Measurements from ENCODE around the gene SH3RF3. TPM values are rescaled to one million over a fixed set of nuclear protein-coding genes. Genes with fewer than 3 reads are reported as not detected.

Gene SH3RF3
- polyA plus RNA-seq, 1 donor (not counting 4 experiments of a cell fraction or from before 2014, with no cell fraction given): 0.08 TPM

- H3K27ac ChIP-seq (ENCODE audit: control insufficient read depth, insufficient read depth, low read length): no peak overlapping the region
- no peaks in the 10 kb centered on the region for H3K9me3 ChIP-seq (ENCODE audit: control insufficient read depth, low read depth, low read length)
- no peaks in the 10 kb centered on the region for H4K20me1 ChIP-seq (ENCODE audit: control insufficient read depth, extremely low read depth, insufficient read depth, low read length)
- H3K9ac ChIP-seq (ENCODE audit: control insufficient read depth, extremely low read depth, insufficient read depth, low read length): no peak overlapping the region
- dilution Hi-C loops (cut with MboI; ENCODE audit: extremely low pct_ligation_motif_present, low sequenced_read_pairs): no loop called here
- TF ChIP-seq, protein P1, sequence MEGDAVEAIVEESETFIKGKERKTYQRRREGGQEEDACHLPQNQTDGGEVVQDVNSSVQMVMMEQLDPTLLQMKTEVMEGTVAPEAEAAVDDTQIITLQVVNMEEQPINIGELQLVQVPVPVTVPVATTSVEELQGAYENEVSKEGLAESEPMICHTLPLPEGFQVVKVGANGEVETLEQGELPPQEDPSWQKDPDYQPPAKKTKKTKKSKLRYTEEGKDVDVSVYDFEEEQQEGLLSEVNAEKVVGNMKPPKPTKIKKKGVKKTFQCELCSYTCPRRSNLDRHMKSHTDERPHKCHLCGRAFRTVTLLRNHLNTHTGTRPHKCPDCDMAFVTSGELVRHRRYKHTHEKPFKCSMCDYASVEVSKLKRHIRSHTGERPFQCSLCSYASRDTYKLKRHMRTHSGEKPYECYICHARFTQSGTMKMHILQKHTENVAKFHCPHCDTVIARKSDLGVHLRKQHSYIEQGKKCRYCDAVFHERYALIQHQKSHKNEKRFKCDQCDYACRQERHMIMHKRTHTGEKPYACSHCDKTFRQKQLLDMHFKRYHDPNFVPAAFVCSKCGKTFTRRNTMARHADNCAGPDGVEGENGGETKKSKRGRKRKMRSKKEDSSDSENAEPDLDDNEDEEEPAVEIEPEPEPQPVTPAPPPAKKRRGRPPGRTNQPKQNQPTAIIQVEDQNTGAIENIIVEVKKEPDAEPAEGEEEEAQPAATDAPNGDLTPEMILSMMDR (optimal IDR thresholded peaks at IDR 0.05 in 1 of 3, IDR thresholded peaks at IDR 0.05 in 1 of 3, conservative IDR thresholded peaks at IDR 0.05 in 1 of 3; ENCODE audit: extremely low read depth in 1 of 3, insufficient read depth in 2 of 3, low read length in 3 of 3): no peak
- no peak for TF ChIP-seq EZH2 (IDR thresholded peaks at IDR 0.05; ENCODE audit: low read length)
- H3K4me2 ChIP-seq (ENCODE audit: control insufficient read depth, extremely low read depth, insufficient read depth, low read depth, low read length): no peak overlapping the region
- H2AFZ ChIP-seq (ENCODE audit: control insufficient read depth, low read length): no peak overlapping the region
- no peaks in the 10 kb centered on the region for H3K36me3 ChIP-seq (ENCODE audit: control insufficient read depth in 2 of 2, extremely low read depth in 1 of 2, insufficient read depth in 2 of 2, low read length in 2 of 2)
- no peak for DNase-seq (ENCODE audit: low read depth, low spot score)
- FAIRE-seq: no peak
- H3K4me3 ChIP-seq (ENCODE audit: control insufficient read depth in 2 of 3, extremely low read depth in 1 of 3, insufficient read depth in 2 of 3, low read depth in 1 of 3, low read length in 3 of 3): no peak overlapping the region
- peaks cover 28% of the 10 kb centered on the region for H3K27me3 ChIP-seq (ENCODE audit: control insufficient read depth, extremely low read depth, insufficient read depth, low read length)
- no peaks in the 10 kb centered on the region for H3K9me1 ChIP-seq (ENCODE audit: control insufficient read depth, extremely low read depth, insufficient read depth, low read length)
- H3K79me2 ChIP-seq (ENCODE audit: control insufficient read depth, insufficient read depth, low read length): no peaks in the 10 kb centered on the region
- no peaks in the 10 kb centered on the region for H3K4me1 ChIP-seq (ENCODE audit: control insufficient read depth, extremely low read depth, insufficient read depth, low read length)
These were observed 298.7 kb downstream of the SH3RF3 start for GRCh38 chr2:109427661-109428091.

GRCh38 chr2:109428281-109428680, 299.3 kb downstream of the SH3RF3 start:
- Histone ChIP-seq H3K27ac (ENCODE audit: control insufficient read depth, insufficient read depth, low read length) (no peak overlapping the region), H3K4me3 (ENCODE audit: control insufficient read depth in 2 of 3, extremely low read depth in 1 of 3, insufficient read depth in 2 of 3, low read depth in 1 of 3, low read length in 3 of 3) (no peak overlapping the region), H3K9me1 (ENCODE audit: control insufficient read depth, extremely low read depth, insufficient read depth, low read length) (no peaks in the 10 kb centered on the region), H3K4me2 (ENCODE audit: control insufficient read depth, extremely low read depth, insufficient read depth, low read depth, low read length) (no peak overlapping the region), H3K79me2 (ENCODE audit: control insufficient read depth, insufficient read depth, low read length) (no peaks in the 10 kb centered on the region), H3K9ac (ENCODE audit: control insufficient read depth, extremely low read depth, insufficient read depth, low read length) (no peak overlapping the region), H4K20me1 (ENCODE audit: control insufficient read depth, extremely low read depth, insufficient read depth, low read length) (no peaks in the 10 kb centered on the region), H3K36me3 (ENCODE audit: control insufficient read depth in 2 of 2, extremely low read depth in 1 of 2, insufficient read depth in 2 of 2, low read length in 2 of 2) (no peaks in the 10 kb centered on the region), H3K27me3 (ENCODE audit: control insufficient read depth, extremely low read depth, insufficient read depth, low read length) (peaks cover 28% of the 10 kb centered on the region), H3K4me1 (ENCODE audit: control insufficient read depth, extremely low read depth, insufficient read depth, low read length) (no peaks in the 10 kb centered on the region), H3K9me3 (ENCODE audit: control insufficient read depth, low read depth, low read length) (no peaks in the 10 kb centered on the region), H2AFZ (ENCODE audit: control insufficient read depth, low read length) (no peak overlapping the region)
- dilution Hi-C loops (cut with MboI; ENCODE audit: extremely low pct_ligation_motif_present, low sequenced_read_pairs): no loop called here
- no peak for FAIRE-seq
- DNase-seq (ENCODE audit: low read depth, low spot score): no peak
- TF ChIP-seq EZH2 (IDR thresholded peaks at IDR 0.05; ENCODE audit: low read length): no peak
- TF ChIP-seq, protein P1 (optimal IDR thresholded peaks at IDR 0.05 in 1 of 3, IDR thresholded peaks at IDR 0.05 in 1 of 3, conservative IDR thresholded peaks at IDR 0.05 in 1 of 3; ENCODE audit: extremely low read depth in 1 of 3, insufficient read depth in 2 of 3, low read length in 3 of 3): no peak

All from keratinocyte (primary cell).